DOHH2 (cell line): ENCODE data around the gene COMMD10.

ENCODE experiments used
- CTCF ChIP-seq: fragments of 200-600 bp; sonication (generic); IDR thresholded peaks from one replicate; pipeline ENCODE4 v1.5.1; 2014; ENCODE audit warnings: antibody characterized with exemption, mild to moderate bottlenecking, low read depth, low read length; ENCODE audit not compliant: poor library complexity, severe bottlenecking
- EZH2phosphoT487 ChIP-seq: fragments of 200-600 bp; sonication (generic); IDR thresholded peaks from 2 replicates; pipeline ENCODE4 v1.6.1; 2017; ENCODE audit warnings: borderline replicate concordance, mild to moderate bottlenecking, antibody characterized with exemption, low read length, moderate library complexity, mixed read lengths

DNA sequence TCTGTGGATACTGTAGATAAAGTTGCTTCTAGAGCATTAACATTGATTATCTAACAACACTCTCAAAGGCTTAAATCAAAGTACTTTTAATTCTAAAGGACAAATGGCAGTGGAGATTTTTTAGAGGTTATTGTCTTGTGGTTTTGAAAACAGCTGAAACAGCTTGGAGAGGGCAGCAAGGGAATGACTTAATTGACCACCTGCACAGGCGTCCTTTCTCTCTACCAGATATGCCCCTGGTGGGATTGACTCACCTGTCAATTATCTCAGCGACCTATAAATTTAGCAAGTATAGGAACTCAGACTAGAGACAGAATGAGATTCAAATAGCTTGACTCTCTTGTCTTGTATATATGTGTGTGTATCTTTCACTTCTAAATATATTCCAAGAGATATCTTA lies 39.0 kb upstream of the COMMD10 start:
- TF ChIP-seq CTCF, result no peak
- no peak for TF ChIP-seq EZH2phosphoT487
